HG03571 (cell line): Measurements from ENCODE around the gene ACSL5.
"Not testable (repeated sequence)": the region's sequence is repeated elsewhere in the genome, so short reads cannot be mapped to it uniquely, and the experiment has no call there.

Experiments
- ATAC-seq: cut with Tn5 transposase; IDR thresholded peaks from one replicate; pipeline ENCODE4 v1.9.1; 2021; ENCODE audit not compliant: unreplicated experiment

ACSL5 gene

GRCh38 chr10:112349521-112350085, 24.3 kb upstream of the ACSL5 start:
- ATAC-seq: no peak

- ATAC-seq: no peak
Observed at GRCh38 chr10:112351146-112351545, 22.8 kb upstream of the ACSL5 start.

GRCh38 chr10:112352044-112352443, 21.9 kb upstream of the ACSL5 start:
- no peak for ATAC-seq

GRCh38 chr10:112353046-112353445, 20.9 kb upstream of the ACSL5 start:
- ATAC-seq: no peak

GRCh38 chr10:112356686-112357085, 17.2 kb upstream of the ACSL5 start:
- no peak for ATAC-seq

GRCh38 chr10:112359606-112360307, 14.2 kb upstream of the ACSL5 start:
- ATAC-seq: no peak

GRCh38 chr10:112360308-112361270, 13.3 kb upstream of the ACSL5 start:
- ATAC-seq: no peak

GRCh38 chr10:112361951-112362751, 11.8 kb upstream of the ACSL5 start:
- ATAC-seq: no peak

- ATAC-seq: no peak
Observed at GRCh38 chr10:112362833-112363232, 11.1 kb upstream of the ACSL5 start.

- no peak for ATAC-seq
Observed at GRCh38 chr10:112363696-112364688, 9.9 kb upstream of the ACSL5 start.

- ATAC-seq: no peak
Observed at GRCh38 chr10:112365014-112365432, 8.9 kb upstream of the ACSL5 start.

GRCh38 chr10:112365451-112365850, 8.5 kb upstream of the ACSL5 start:
- no peak for ATAC-seq

GRCh38 chr10:112366992-112367391, 6.9 kb upstream of the ACSL5 start:
- ATAC-seq: no peak

GRCh38 chr10:112367516-112367915, 6.4 kb upstream of the ACSL5 start:
- ATAC-seq: no peak

- peak; percentile 92 for ATAC-seq
Observed at GRCh38 chr10:112369495-112370423, 4.2 kb upstream of the ACSL5 start.

GRCh38 chr10:112370424-112370819, 3.5 kb upstream of the ACSL5 start:
- no peak for ATAC-seq

- ATAC-seq: not testable (repeated sequence)
Observed at GRCh38 chr10:112371326-112371725, 2.6 kb upstream of the ACSL5 start.

GRCh38 chr10:112372182-112372810, 1.6 kb upstream of the ACSL5 start:
- not testable (repeated sequence) for ATAC-seq
